ENCODE measurements around the gene CCDC183. TPM values are rescaled to one million over a fixed set of nuclear protein-coding genes. Genes with fewer than 3 reads are reported as not detected.

CCDC183 gene
- total and polyA plus RNA-seq, 7 donors, result 0.71 to 3.5 (median 2.2) TPM; not detected in 1

DNA sequence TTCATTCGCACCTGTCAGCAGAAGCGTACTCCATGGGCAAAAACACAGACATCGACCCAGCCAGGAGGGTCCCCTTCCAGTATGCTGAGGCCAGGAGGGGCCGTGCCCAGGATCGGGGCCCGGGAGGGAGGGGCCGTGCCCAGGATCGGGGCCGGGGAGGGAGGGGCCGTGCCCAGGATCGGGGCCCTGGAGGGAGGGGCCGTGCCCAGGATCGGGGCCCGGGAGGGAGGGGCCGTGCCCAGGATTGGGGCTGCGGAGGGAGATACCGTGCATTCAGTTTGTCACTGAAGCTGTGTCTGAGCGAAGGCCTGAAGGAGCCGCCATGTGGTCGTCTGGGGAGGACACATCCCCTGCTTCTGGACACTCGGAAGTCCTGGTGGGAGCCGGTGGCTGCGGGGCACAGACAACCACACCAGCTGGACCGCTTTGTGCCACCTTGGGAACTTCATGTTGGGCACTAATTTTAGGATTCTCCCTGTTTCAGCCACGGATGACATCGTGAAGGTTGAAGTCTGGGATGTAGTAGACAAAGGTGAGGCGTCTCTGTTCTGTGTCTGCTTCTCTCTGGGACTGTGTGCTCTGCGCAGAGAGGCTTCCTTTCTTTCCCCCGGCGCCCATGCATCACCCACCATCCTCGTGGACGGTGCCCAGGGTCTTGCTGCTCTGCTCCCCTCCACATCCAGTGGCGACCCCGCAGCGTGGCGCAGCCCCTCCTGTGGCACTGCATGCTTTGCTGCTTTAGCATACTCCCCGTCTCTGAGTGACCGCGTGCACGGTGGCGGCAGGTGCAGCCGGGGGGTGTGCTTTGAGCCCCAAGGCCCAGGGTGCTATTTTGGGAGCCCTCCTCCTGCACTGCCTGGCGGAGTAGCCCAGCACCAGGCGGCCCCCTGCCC, 29.4 kb downstream of the CCDC183 start:
- Histone ChIP-seq H3K27me3 (no peaks in the 10 kb centered on the region), H3K36me3 (peaks cover 14 to 71% (median 42%) of the 10 kb centered on the region in 4 donors), H3K9me3 (no peaks in the 10 kb centered on the region), H3K27ac (no peak overlapping the region), H3K4me1 (peaks cover 0 to 18% (median 17%) of the 10 kb centered on the region in 4 donors), H3K4me3 (no peak overlapping the region)
- 91 to 93% methylated on average over 44 of the region's 44 CpGs for WGBS, 2 donors
- intact Hi-C loops (cut with DNase I), result no loop called here
- no peak for DNase-seq
- TF ChIP-seq EP300 (IDR thresholded peaks at IDR 0.05), result no peak

DNA sequence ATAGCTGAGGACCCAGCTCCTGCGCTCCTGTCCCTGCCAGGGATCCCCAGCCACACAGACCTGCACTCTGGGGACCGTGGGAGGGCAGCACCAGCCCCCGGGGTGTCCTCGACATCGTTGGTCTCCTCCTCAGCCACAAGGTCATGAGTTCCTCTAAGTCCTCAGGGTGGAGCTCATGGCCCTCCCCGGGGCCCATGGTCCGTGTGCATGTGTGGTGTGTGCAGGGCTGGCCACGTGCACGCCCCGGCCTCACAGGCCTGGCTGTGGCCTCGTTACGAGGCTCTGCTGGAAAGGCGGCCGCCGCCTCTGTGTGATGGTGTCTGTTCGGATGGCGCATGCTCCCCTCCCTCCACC, 30.0 kb downstream of the CCDC183 start:
- no peaks in the 10 kb centered on the region for H3K9me3 ChIP-seq
- peaks cover 0 to 12% (median 11%) of the 10 kb centered on the region in 4 donors for H3K4me1 ChIP-seq
- no peak for DNase-seq
- intact Hi-C loops (cut with DNase I), result no loop called here
- no peak overlapping the region for H3K27ac ChIP-seq
- 93 to 94% methylated on average over 17 of the region's 17 CpGs for WGBS, 2 donors
- peaks cover 14 to 77% (median 48%) of the 10 kb centered on the region in 4 donors for H3K36me3 ChIP-seq
- TF ChIP-seq EP300 (IDR thresholded peaks at IDR 0.05), result no peak
- TF ChIP-seq, protein P1, sequence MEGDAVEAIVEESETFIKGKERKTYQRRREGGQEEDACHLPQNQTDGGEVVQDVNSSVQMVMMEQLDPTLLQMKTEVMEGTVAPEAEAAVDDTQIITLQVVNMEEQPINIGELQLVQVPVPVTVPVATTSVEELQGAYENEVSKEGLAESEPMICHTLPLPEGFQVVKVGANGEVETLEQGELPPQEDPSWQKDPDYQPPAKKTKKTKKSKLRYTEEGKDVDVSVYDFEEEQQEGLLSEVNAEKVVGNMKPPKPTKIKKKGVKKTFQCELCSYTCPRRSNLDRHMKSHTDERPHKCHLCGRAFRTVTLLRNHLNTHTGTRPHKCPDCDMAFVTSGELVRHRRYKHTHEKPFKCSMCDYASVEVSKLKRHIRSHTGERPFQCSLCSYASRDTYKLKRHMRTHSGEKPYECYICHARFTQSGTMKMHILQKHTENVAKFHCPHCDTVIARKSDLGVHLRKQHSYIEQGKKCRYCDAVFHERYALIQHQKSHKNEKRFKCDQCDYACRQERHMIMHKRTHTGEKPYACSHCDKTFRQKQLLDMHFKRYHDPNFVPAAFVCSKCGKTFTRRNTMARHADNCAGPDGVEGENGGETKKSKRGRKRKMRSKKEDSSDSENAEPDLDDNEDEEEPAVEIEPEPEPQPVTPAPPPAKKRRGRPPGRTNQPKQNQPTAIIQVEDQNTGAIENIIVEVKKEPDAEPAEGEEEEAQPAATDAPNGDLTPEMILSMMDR (IDR thresholded peaks at IDR 0.05), result no peak
- no peak for TF ChIP-seq POLR2AphosphoS5 (IDR thresholded peaks at IDR 0.05)
- TF ChIP-seq POLR2A (IDR thresholded peaks at IDR 0.05), result no peak
- H3K27me3 ChIP-seq, result no peaks in the 10 kb centered on the region
- H3K4me3 ChIP-seq, result no peak overlapping the region

DNA sequence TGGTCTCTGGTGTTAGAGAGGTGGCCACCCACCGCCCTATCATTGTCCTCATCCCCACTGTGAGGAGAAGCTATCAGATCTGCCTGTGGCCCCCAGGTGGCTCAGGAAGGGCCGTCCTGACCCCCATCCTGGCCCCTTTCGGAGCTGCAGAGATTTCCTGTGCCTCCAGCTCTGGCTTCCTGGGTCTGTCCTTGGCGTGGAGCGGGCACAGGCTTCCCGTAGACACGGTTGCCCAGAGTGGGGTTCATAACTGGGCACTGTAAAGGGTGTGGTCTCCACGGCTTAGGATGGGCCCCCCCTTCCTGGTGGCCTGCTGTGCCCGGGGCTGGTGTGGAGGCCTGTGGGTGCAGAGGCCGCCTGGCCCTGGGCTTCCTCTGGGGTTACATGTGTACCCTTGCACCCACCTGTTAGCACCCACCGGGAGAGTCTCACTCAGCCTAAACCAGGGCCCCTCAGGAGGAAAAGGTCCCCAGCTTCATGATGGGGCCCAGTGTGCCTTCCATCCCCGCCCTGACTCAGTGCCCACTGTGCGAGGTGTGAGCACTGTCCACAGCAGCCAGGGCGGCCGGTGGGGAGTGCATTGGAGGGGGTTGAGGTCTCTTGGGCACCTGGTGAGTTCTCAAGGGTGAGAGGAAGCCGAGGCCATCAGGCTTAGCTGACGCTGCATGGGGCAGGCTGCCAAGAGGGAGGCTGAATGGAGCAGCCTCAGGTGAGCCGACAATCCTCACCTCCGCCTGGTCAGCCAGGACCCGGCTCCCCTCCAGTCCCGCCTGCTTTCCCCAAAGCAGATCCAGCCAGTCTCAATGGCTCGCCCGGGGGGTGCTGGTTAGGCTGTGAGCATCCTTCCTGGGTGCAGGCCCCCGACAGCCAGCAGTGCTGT, 30.8 kb downstream of the CCDC183 start:
- H3K36me3 ChIP-seq, result peaks cover 14 to 85% (median 52%) of the 10 kb centered on the region in 4 donors
- peaks cover 0 to 4% (median 4%) of the 10 kb centered on the region in 4 donors for H3K4me1 ChIP-seq
- WGBS, 2 donors, result 91 to 93% methylated on average over 24 of the region's 24 CpGs
- H3K27ac ChIP-seq, result no peak overlapping the region
- no peak for DNase-seq
- intact Hi-C loops (cut with DNase I), result no loop called here
- H3K4me3 ChIP-seq, result no peak overlapping the region
- H3K9me3 ChIP-seq, result no peaks in the 10 kb centered on the region
- TF ChIP-seq, protein P1 (IDR thresholded peaks at IDR 0.05), result no peak
- no peak for TF ChIP-seq EP300 (IDR thresholded peaks at IDR 0.05)
- TF ChIP-seq POLR2A (IDR thresholded peaks at IDR 0.05), result no peak
- TF ChIP-seq POLR2AphosphoS5 (IDR thresholded peaks at IDR 0.05), result no peak
- no peaks in the 10 kb centered on the region for H3K27me3 ChIP-seq

DNA sequence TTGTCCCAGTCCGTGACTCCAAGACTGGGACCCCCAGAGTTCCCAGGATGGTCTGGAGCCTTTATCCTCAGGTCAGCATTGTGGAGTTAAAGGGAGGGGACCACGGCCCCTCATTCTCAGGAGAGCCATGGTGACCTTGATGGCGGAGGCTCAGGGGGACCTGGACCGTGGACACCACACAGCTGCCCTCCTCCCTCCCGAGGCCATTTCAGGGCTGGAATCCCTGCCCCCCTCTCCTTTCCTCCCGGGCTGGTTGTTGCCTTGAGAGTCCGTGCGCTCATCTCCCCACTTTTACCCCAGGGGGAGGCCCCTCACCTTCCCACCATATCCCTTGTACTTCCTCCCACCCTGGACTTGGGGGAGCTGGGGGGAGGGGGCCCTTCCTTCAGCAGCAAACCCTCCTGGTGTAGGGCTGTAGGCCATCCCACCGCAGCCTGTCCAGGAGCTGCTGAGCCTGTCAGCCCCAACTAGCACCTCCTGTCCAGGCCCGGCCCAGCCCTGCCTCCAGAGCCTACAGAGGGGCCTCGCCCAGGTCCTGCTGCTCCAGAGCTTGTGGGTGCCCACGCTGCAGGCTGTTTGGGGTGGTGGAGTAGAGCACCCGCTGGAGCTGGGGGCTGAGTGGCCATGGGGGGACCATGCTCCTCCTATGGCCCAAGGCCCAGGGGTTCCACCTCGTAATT, 31.8 kb downstream of the CCDC183 start:
- TF ChIP-seq POLR2A (IDR thresholded peaks at IDR 0.05), result no peak
- TF ChIP-seq POLR2AphosphoS5 (IDR thresholded peaks at IDR 0.05), result no peak
- no peak for TF ChIP-seq EP300 (IDR thresholded peaks at IDR 0.05)
- Histone ChIP-seq H3K9me3 (no peaks in the 10 kb centered on the region), H3K36me3 (peaks cover 14 to 95% (median 57%) of the 10 kb centered on the region in 4 donors), H3K4me1 (no peaks in the 10 kb centered on the region), H3K27ac (no peak overlapping the region), H3K27me3 (no peaks in the 10 kb centered on the region), H3K4me3 (no peak overlapping the region)
- DNase-seq, result no peak
- WGBS, 2 donors, result 94 to 95% methylated on average over 14 of the region's 14 CpGs
- intact Hi-C loops (cut with DNase I), result no loop called here

DNA sequence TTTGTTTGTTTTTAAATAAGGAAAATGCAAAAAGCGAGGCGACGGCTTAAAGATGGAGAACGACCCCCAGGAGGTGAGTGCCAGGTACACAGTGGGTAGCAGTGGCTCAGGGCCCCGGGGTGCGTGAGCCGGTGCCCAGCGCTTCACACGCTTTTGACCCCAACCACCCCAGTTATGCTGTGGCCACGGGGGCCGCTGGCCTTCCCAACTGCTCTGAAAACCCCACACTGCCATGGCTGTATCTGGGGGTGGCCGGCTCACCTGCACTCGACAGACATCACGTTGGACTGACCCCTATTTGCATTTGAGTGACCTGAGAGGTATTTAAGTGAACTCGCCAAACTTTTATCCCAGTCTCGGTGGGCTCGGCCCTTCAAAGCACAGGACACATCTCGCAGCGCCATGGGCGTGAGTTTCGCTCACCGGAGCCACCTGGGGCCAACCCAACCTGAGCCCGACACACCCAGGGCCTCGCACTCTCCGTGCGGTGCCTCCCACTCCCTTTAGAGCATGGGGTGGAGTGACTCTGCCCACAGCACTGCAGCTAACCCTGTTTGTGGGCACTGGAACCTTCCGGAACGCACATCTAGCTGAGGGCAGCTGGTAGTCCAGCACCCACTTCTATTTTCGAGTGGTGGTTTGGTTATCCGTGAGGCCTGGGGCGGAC, 32.5 kb downstream of the CCDC183 start:
- Histone ChIP-seq H3K36me3 (peaks cover 14 to 91% (median 57%) of the 10 kb centered on the region in 4 donors), H3K4me3 (no peak overlapping the region), H3K4me1 (no peaks in the 10 kb centered on the region), H3K9me3 (no peaks in the 10 kb centered on the region), H3K27me3 (no peaks in the 10 kb centered on the region), H3K27ac (no peak overlapping the region)
- no peak for TF ChIP-seq EP300 (IDR thresholded peaks at IDR 0.05)
- TF ChIP-seq, protein P1 (IDR thresholded peaks at IDR 0.05), result no peak
- no peak for TF ChIP-seq POLR2AphosphoS5 (IDR thresholded peaks at IDR 0.05)
- no peak for TF ChIP-seq POLR2A (IDR thresholded peaks at IDR 0.05)
- no peak for DNase-seq
- intact Hi-C loops (cut with DNase I), result no loop called here
- 95% methylated on average over 31 of the region's 31 CpGs for WGBS, 2 donors

Measured in sigmoid colon (tissue), 7 donors.